Bronchial epithelial cell (primary cell): ENCODE measurements around the gene LAMC1. TPM values are rescaled to one million over a fixed set of nuclear protein-coding genes. Genes with fewer than 3 reads are reported as not detected.

Source experiments
- DNase-seq: peaks from one replicate; pipeline ENCODE4 v3.0.0-alpha.2; 2010; ENCODE audit warnings: low read depth
- FAIRE-seq: peaks from 2 replicates; lab custom pipeline; 2011; peaks lifted over from hg19 to GRCh38; lab: Jason Lieb, UNC
- H3K27me3 ChIP-seq: 2 replicates; pipeline ENCODE4 v1.5.1; 2011; ENCODE audit warnings: low read length; ENCODE audit not compliant: control insufficient read depth, insufficient read depth
- H3K36me3 ChIP-seq: 2 replicates; pipeline ENCODE4 v1.5.1; 2011; ENCODE audit warnings: low read length; ENCODE audit not compliant: control insufficient read depth, insufficient read depth
- H3K4me3 ChIP-seq: 2 replicates; pipeline ENCODE4 v1.5.1; 2011; ENCODE audit warnings: mild to moderate bottlenecking, low read depth, low read length, control low read depth
- CTCF ChIP-seq: IDR thresholded peaks from 2 replicates; pipeline ENCODE4 v1.5.1; 2011; ENCODE audit warnings: mild to moderate bottlenecking, moderate library complexity, low read length, control low read depth, inconsistent platforms; ENCODE audit not compliant: insufficient read depth, severe bottlenecking
- total RNA-seq: library from RNA; depleted of rRNA; stranded (reverse); fragments of >200 nt; gene quantifications from 2 replicates; pipeline ENCODE4 v1.2.1, GENCODE V29; 2014

LAMC1 gene
- total RNA-seq, 1 donor from 2014 or later, result 219 TPM

DNA sequence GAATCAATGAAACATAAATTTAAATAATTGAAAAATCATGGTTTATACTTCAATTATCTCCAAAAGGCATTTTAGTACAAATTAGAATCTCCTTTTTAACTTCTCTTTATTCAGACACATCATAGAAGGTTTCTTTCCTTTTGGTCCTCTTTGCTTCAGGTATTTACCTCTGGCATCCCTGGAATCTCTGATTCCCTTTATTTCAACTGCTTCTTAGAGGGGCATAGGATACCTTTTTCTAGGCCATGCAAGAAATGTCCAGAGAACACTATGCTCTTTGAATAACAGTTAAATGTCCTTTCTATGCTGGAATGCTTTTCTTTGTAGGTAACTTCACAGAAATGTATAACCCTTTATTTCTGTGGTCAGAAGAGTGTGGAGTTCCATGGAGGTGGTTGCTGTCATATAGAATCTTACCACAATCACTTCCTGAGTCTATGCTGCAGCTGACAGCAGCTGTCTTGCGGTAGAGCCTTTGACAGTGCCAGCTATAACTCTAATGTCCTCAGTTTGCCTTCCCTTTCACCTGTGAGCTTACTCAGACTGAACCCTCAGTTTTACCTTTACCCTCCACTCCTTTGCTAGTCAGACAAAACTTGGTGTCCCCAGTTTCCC, 171.4 kb downstream of the LAMC1 start:
- FAIRE-seq, result no peak

GRCh38 chr1:183195142-183195574, 171.9 kb downstream of the LAMC1 start:
- H3K27me3 ChIP-seq, result no peaks in the 10 kb centered on the region
- no peaks in the 10 kb centered on the region for H3K36me3 ChIP-seq
- DNase-seq (peak; percentile 81), FAIRE-seq (no peak)
- TF ChIP-seq CTCF, result no peak
- H3K4me3 ChIP-seq, result no peak overlapping the region

More for the DNA sequence above, 171.4 kb downstream of the LAMC1 start:
- DNase-seq, result no peak
- H3K27me3 ChIP-seq, result no peaks in the 10 kb centered on the region
- TF ChIP-seq CTCF, result no peak
- H3K36me3 ChIP-seq, result no peaks in the 10 kb centered on the region
- no peak overlapping the region for H3K4me3 ChIP-seq

Other genes with a start within 250 kb of the LAMC1 start
- gene NPL, start 233.6 kb upstream of the LAMC1 start, total RNA-seq, result 2.4 and 18.8 TPM in 2 replicates
- gene DHX9, start 184.1 kb upstream of the LAMC1 start, total RNA-seq, result 78.1 and 96.9 TPM in 2 replicates
- not detected in 2 replicates for gene SHCBP1L, start 70.3 kb upstream of the LAMC1 start, total RNA-seq
- gene LAMC2, start 162.8 kb downstream of the LAMC1 start, total RNA-seq, result 1,014 and 1,840 TPM in 2 replicates